Measurements from ENCODE around the gene MCTP2. TPM values are rescaled to one million over a fixed set of nuclear protein-coding genes. Genes with fewer than 3 reads are reported as not detected.

The MCTP2 gene
- total and polyA plus RNA-seq, 9 of the 15 experiments (the other 6 are each of a cell fraction or from before 2014, with no cell fraction given), result 0.07 TPM; not detected in 8

- Histone ChIP-seq H3K9ac (ENCODE audit: insufficient read depth in 1 of 2, low read depth in 2 of 2, low read length in 2 of 2) (no peak overlapping the region), H3K9me1 (ENCODE audit: control insufficient read depth, insufficient read depth, low read length) (no peaks in the 10 kb centered on the region), H4K20me1 (replicated peaks; ENCODE audit: control insufficient read depth, insufficient read depth, low read length) (no peaks in the 10 kb centered on the region), H2AFZ (ENCODE audit: low read depth, low read length) (no peak overlapping the region), H3K27ac (ENCODE audit: extremely low read depth, low read depth, low read length) (no peak overlapping the region), H3K4me1 (replicated peaks in 1 of 2; ENCODE audit: control insufficient read depth in 2 of 2, insufficient read depth in 2 of 2, low read length in 2 of 2) (no peaks in the 10 kb centered on the region), H3K36me3 (ENCODE audit: control insufficient read depth, insufficient read depth, low read length) (no peaks in the 10 kb centered on the region), H3K4me3 (no peak overlapping the region), H3K9me3 (replicated peaks; ENCODE audit: control insufficient read depth, insufficient read depth, low read depth, low read length) (peaks cover 2% of the 10 kb centered on the region; the same call in 1 of the 2 replicates), H3K4me2 (ENCODE audit: insufficient read depth, low read length) (no peak overlapping the region), H3K79me2 (ENCODE audit: control insufficient read depth, insufficient read depth, low read length) (no peaks in the 10 kb centered on the region), H3K27me3 (ENCODE audit: control insufficient read depth in 2 of 2, insufficient read depth in 2 of 2, low read length in 2 of 2) (no peaks in the 10 kb centered on the region)
- TF ChIP-seq ZNF384 (IDR thresholded peaks at IDR 0.05; ENCODE audit: low read depth, low read length) (no peak), ZNF354B (CRISPR knock-in tag; IDR thresholded peaks at IDR 0.05) (no peak), NBN (IDR thresholded peaks at IDR 0.05; ENCODE audit: low read depth) (no peak), ZNF444 (CRISPR knock-in tag; IDR thresholded peaks at IDR 0.05) (no peak), DMBX1 (CRISPR knock-in tag; IDR thresholded peaks at IDR 0.05; ENCODE audit: borderline replicate concordance) (no peak), WHSC1 (IDR thresholded peaks at IDR 0.05; ENCODE audit: low read length) (no peak), ZNF134 (CRISPR knock-in tag; conservative IDR thresholded peaks at IDR 0.05) (no peak), SMC3 (conservative IDR thresholded peaks at IDR 0.05; ENCODE audit: insufficient read depth, low read depth, low read length) (no peak), RBM25 (IDR thresholded peaks at IDR 0.05; ENCODE audit: low read depth, low read length, severe bottlenecking) (no peak), CREB1 (IDR thresholded peaks at IDR 0.05) (no peak), CREB1 (CRISPR knock-in tag; IDR thresholded peaks at IDR 0.05) (no peak), HLTF (IDR thresholded peaks at IDR 0.05) (no peak), THRAP3 (IDR thresholded peaks at IDR 0.05; ENCODE audit: borderline replicate concordance) (no peak), TAF1 (IDR thresholded peaks at IDR 0.05; ENCODE audit: control insufficient read depth, extremely low read depth, insufficient read depth, low read length, severe bottlenecking) (no peak), E4F1 (CRISPR knock-in tag; IDR thresholded peaks at IDR 0.05; ENCODE audit: borderline replicate concordance) (no peak), SRSF7 (optimal IDR thresholded peaks at IDR 0.05; ENCODE audit: low read depth, low read length) (no peak), NR2C2 (CRISPR knock-in tag; IDR thresholded peaks at IDR 0.05) (no peak), NR2C2 (tag; IDR thresholded peaks at IDR 0.05) (no peak), GABPB2 (CRISPR knock-in tag; conservative IDR thresholded peaks at IDR 0.05) (no peak), SREBF1 (IDR thresholded peaks at IDR 0.05; ENCODE audit: borderline replicate concordance, low read depth, low read length) (no peak), NFYB (IDR thresholded peaks at IDR 0.05; ENCODE audit: extremely low read depth, insufficient read length) (no peak)
- DNase-seq (ENCODE audit: extremely low read depth in 1 of 4, low spot score in 3 of 4), result no peak
- BruUV-seq (replicated peaks), result no TSS peak
- ATAC-seq, result no peak
- ChIA-PET POLR2A (no interaction called here), CTCF (ENCODE audit: low intra/inter-chr PET ratio) (no interaction called here)
- 0% methylated on average over 6 of the region's 7 CpGs for WGBS (ENCODE audit: insufficient coverage, low coverage, missing lambda C conversion rate)
- in situ Hi-C loops (cut with MboI), result no loop called here
- intact Hi-C loops (cut with micrococcal nuclease), result no loop called here
- FAIRE-seq, result no peak
Observed at GRCh38 chr15:94387849-94388441, 156.6 kb downstream of the MCTP2 start.

Data from K562 (cell line).